ENCODE measurements around the gene CBFA2T3.
"Not testable (repeated sequence)": the region's sequence is repeated elsewhere in the genome, so short reads cannot be mapped to it uniquely, and the experiment has no call there.

The CBFA2T3 gene

DNA sequence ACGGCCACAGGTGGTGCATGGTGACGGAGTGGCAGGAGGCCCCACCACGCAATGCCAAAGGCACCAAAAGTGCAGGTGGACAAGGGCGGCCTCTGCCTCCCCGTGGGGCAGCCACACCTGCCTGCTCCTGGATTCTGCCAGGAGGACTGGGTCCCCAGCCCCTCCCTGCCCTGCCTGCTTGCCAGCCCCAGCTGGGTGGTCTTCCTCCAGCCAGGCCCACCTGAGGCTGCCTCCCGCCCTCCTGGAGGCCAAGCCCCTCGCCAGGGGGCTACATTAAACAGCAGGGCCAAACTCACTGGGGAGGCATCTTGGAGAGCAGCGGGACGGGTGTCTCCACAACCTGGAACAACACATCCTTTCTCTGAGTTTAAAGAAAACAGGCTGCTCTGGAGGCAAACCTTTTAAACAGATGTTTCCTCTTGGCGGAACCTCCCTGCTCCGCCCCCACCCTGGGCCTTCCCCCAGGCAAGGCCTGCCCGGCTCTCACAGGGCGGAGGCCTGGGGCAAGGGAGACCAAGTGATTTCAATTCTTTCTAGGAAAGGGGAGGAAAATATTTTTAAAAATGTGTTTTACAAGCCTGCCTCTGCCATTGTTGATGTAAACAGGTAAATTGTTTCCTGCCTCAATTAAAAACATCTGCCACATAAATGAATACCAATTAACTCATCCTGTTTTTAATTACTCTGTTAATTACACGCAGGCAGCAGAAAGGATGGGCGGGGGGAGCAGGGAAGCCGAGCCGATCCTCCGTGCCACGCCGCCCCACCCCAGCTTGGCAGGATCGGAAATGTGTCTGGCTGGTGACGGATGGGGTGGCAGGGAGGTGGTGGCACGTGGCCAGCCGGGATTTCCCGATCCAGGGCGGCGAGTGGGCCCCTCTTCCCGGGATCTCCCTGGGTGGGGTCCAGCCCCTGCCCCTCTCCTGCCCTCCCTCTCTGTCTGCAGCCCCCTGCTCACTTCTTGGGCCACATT, 56.1 kb downstream of the CBFA2T3 start:
- DNase-seq, result peak; percentile 31

DNA sequence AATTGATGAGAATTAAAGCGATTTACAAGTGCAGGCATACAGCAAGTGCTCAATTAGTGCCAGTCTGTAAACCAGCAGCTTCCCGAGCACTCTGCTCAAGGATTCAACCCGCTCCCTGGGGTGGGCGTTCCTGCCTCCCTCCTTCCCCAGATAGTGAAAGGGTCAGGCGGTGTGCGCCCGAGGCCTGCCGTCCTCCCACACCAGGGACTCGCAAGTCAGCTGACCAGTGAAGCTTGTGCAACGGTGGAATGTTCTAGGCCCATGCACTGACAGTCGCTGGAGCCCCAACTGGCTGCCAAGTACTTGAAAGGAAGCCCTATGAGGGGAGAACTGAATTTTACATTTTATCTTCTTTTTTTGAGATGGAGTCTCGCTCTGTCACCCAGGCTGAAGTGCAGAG, 57.1 kb downstream of the CBFA2T3 start:
- DNase-seq, result no peak

DNA sequence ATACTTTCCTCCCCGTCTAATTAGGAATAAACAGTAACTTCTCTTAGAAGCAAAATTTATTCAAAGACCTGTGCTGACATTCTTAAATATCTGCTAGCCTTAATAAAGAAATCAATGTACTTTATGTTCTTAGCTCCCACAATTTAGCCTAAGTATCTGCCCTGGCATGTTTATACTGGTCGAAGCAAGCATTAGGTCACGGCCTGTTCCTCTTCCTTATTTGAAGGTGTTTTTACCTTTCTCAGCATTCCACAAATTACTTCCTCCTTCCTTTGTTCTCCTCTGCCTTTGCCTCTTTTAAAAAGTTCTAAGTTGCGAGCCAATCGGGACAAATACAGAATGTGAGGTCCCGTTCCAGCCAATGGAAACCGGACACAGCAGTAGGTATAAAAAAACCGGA, 58.1 kb downstream of the CBFA2T3 start:
- not testable (repeated sequence) for DNase-seq

GRCh38 chr16:88917915-88918627, 58.9 kb downstream of the CBFA2T3 start:
- no peak for DNase-seq

- no peak for DNase-seq
Measured at GRCh38 chr16:88917146-88917914, 59.7 kb downstream of the CBFA2T3 start.

DNA sequence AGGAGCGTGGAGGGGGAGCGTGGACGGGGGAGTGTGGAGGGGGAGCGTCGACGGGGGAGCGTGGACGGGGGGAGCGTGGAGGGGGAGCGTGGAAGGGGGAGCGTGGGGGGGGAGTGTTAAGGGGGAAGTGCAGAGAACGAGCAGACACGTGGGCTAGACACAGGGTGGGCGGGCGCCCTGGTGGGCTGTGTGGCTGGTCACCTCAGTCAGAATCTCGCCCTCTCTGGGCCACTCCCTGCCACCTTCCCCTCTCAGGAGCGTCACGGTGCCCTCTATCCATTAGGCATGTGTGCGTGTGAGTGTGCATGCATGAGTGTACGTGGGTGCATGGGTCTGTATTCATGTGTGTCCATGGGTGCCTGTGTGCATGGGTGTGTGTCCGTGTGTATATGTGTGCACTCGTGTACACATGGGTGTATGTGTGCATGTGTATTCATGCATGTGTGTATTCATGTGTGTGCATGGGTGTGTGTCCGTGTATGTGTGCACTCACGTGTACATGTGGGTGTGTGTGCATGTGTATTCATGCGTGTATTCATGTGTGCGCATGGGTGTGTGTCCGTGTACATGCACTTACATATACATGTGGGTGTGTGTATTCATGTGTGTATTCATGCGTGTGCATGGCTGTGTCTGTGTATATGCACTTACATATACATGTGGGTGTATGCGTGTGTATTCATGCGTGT, 61.2 kb downstream of the CBFA2T3 start:
- DNase-seq, result no peak

DNA sequence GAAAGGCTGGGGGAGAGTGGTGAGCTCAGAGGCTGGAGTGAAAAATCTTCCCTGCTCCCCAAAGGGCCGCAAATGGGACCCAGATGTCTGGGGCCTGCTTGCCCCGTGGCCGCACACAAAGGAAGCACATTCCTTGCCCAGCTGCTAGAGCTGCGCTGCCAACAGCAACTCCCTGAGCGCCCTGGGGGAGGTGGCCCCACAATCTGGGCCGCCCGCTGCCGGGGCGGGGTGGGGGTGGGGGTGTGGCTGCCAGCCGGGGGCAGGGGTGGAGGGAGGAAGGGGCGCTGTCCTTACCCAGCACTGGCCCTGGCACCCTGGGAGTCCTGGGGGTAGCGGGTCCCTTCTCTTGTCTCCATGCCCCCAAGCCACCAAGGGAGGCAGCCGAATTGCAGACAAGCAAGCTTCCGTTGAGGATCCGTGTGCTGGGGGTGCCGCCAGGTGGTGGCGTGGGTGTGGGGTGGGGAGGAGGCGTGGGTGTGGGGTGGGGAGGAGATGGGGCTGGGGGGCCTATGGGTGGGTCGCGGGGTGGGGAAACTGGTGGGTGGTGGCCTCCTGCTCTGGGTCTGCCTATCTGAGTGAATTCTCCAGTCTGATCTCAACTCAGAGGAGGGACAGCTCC, 62.1 kb downstream of the CBFA2T3 start:
- DNase-seq, result no peak

DNA sequence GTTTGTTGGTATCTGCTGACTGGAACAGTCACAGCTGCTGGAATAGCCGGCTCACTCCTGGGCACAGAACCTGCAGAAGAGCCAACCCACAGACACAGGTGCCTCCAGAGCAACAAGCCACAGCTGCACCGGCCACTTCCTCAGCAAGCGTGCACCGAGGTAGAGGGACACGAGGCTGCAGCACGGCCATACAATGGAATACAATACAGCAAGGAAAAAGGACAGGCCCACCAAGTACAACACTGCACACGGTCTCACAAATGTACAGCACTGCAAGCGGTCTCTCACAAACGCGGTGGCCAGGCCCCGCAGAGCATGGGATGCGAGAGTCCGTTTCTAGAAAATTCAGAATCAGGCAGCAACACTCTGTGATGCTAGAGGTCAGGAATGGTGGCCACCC, 63.1 kb downstream of the CBFA2T3 start:
- DNase-seq, result no peak

GRCh38 chr16:88913001-88913612, 63.9 kb downstream of the CBFA2T3 start:
- DNase-seq, result no peak

DNA sequence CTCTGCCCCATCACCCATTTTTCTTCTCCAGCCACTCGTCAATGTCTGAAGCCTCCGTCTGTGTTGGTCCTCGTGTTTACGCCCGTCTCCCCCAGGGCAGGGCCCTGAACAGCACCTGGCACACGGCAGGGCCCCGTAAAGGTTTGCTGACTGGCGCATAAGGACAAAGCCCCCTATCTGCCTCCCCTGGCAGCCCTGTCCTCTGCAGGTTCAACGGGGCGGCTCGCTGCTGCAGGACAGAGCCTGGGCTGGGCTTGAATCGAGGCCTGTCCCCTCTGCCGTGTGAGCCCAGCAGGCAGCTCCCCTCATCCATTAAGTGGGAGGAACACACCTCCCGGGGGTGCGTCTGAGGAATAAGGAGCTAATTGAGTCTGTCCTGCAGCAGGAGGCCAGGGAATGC, 64.5 kb downstream of the CBFA2T3 start:
- no peak for DNase-seq

DNA sequence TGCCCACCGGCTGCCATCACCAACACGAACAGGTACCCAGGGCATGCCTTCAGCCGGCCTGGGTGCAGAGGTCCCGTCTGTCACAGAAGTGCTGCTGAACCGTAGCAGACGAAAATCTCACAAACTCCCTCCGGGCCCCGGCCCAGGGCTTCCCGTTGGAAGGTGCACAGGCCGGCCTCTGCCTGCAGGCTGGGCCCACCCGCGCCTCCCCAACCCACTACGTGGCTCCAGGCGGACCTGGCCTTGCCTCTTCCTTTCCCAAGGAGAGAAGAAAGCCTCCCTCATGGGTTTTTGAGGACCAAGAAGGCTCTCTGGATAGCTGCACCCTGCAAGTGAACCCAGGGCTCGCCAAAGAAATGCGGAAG, 65.1 kb downstream of the CBFA2T3 start:
- no peak for DNase-seq

DNA sequence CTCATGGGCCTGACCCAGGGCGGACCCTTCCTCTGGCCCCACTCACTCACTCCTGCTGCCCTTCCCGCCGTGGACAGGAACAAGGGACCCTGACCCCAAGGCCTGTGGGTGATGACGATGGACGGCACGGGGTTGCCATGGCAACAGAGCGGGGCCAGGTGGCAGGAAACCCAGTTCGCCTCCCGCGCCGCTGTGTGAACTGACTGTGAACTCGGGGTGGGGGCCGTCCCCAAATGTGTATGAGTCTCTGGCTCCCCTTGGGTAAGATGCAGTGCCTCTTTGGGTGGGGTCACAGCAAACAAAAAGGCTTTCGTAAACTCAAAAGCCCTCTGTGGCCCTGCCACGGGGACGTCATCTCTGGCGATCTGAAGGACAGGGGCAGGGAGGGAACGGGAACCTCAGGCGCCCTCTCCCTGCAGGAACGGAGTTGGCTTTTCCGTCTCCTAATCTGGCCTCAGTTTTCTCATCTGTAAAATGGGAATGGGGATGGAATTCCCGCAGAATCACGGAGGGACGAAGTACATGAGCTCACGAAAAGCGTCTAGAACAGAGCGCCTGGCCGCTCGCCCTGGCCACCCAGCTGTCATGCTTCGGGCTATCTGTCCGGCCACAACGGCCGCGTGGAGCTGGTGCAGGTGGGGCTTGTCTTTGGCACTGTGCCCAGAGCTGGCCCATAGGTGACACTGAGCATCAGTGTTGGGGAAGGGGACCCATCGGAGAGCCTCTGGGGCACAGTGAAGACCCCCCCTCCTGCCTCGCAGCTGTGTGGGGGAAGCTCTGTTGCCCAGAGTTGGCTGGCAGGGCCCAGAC, 65.7 kb downstream of the CBFA2T3 start:
- no peak for DNase-seq

DNA sequence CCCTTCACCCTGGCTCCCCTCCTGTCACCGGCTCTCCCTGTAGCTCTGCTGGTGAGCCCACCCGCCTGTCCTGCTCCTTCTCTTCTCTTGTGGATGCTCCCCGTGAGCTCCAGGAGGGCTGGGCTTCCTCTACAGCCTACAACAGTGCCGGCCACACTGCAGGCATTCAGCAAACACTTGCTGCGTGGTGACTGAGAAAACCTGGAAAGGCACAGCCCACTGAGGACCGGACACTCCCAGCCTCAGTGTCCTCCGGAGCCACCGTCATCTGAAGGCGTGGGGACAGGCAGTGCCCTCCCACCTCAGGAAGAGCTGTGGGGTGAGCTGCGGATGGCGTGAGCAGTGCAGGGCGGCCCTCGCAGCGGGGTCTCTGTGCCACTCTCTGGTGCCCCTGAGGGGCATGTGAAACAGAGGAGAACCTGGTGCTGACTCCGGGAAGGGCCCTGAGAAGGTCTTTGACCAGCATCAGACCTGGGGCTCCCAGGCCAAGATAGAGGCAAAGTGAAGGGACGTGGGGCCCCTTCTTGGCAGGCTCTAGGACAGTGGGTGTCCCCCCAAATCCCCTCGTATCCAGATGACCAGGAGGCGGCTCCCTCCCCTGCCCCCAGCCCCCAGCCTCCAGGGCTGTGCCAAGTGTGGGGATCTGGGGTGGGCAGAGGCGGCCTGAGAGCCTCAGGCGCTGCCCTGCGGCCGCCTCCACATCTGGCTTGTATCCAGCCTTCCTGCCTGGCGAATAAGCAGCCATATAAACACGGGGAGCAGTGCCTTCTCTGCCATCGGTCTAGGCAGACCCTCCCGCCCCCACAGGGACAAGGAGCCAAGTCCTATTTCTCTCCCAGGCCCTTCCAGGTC, 66.5 kb downstream of the CBFA2T3 start:
- DNase-seq, result no peak

DNA sequence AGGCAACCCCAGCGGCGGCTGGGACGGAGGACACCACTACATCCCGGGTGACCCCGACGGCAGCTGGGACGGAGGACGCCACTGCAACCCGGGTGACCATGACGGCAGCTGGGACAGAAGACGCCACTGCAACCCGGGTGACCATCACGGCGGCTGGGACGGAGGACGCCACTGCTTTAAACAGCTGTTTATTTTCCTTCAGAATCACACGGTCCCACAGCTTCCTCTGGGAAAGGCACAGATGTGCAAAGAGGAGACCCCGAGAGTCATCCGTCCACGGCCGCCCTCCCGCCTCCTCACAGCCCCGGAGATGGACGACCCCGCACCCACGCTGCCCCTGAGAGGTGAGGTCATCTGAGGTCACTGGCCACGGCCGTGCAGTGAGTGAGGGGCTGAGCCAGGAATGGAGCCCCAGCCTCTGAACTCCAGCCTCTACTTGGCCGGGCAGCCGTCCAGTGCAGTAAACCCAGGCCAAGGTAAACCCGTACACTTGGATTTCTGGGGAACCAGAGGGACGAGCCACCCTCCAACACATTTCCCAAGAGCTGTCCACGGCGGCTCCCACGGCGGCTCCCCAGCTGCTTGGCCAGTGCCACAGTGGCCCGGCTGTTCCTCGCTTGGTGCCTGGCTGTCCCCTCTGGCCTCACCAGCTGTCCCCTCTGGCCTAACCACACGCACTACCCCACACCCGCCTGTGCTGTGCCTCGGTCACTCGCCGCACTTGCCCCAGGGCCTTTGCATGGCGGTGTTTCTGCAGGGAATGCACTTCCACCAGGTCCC, 67.4 kb downstream of the CBFA2T3 start:
- no peak for DNase-seq

DNA sequence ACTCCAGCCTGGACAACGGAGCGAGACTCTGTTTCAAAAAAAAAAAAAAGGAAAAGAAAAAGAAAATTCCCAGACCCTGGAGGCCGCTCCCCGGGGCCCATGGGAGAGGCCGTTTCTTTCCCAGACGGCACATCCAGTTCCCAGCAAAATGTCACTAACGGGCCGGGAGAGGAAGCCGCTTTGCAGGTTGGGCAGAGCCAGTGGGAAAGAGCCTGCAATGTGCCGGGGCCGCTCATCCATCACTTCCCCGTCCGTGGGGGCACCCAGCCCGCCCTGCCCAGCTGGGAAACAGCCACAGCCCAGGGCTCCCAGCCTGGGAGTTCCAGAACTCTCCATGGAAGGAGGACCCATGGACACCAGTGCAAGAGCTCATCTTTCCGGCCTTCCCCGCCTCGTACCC, 68.7 kb downstream of the CBFA2T3 start:
- no peak for DNase-seq

DNA sequence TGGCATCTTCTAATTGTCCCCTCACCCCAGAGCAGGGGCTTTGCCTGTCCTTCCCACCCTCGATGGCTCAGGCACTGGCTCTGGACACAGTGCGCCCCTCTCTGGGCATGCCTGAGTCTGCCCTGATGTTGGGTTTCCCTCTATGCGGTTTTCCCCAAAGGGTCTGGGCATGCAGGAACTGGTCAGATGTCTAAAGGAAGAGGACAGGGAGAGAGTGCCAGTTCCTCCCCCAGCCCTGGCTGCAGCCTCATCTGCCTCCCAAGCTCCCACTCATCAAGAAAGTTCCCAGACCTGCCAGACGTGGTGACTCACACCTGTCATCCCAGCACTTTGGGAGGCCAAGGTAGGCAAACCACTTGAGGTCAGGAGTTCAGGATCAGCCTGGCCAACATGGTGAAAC, 69.2 kb downstream of the CBFA2T3 start:
- DNase-seq, result no peak

GRCh38 chr16:88906535-88907105, 70.4 kb downstream of the CBFA2T3 start:
- DNase-seq, result no peak

- no peak for DNase-seq
Measured at GRCh38 chr16:88906020-88906419, 71.0 kb downstream of the CBFA2T3 start.

DNA sequence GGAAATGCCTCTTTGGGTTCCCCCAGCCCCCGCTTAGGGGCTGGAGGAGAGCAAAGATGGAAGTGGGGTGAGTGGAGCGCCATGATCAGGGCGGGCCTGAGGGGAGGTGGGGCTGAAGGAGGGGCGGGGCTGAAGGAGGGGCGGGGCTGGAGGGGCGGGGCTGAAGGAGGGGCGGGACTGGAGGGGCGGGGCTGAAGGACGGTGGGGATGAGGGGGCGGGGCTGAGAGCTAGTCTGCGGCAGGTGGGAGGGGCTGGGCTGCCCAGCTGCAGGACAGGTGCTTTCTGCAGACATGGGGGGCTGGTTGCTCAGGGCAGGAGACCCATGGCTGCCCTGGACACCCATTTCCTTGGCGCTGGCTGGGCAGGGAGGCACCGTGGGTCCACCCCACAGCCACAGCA, 71.4 kb downstream of the CBFA2T3 start:
- no peak for DNase-seq
